Rectal smooth muscle tissue (tissue), 1 donor: ENCODE data around the gene GPC1.

ENCODE experiments used
- H3K27ac ChIP-seq: one replicate; pipeline ENCODE4 v1.7.0; 2013; ENCODE audit warnings: low read depth, low read length, inconsistent platforms
- H3K27me3 ChIP-seq: one replicate; pipeline ENCODE4 v1.7.0; 2013; ENCODE audit warnings: low read length; ENCODE audit not compliant: control insufficient read depth, insufficient read depth
- H3K36me3 ChIP-seq: one replicate; pipeline ENCODE4 v1.7.0; 2013; ENCODE audit warnings: low read length; ENCODE audit not compliant: control insufficient read depth, insufficient read depth
- H3K4me1 ChIP-seq: one replicate; pipeline ENCODE4 v1.7.0; 2013; ENCODE audit warnings: low read length; ENCODE audit not compliant: control insufficient read depth, insufficient read depth
- H3K4me3 ChIP-seq: one replicate; pipeline ENCODE4 v1.7.0; 2013; ENCODE audit warnings: low read length
- H3K9ac ChIP-seq: one replicate; pipeline ENCODE4 v1.7.0; 2013; ENCODE audit warnings: low read length

GPC1 gene

DNA sequence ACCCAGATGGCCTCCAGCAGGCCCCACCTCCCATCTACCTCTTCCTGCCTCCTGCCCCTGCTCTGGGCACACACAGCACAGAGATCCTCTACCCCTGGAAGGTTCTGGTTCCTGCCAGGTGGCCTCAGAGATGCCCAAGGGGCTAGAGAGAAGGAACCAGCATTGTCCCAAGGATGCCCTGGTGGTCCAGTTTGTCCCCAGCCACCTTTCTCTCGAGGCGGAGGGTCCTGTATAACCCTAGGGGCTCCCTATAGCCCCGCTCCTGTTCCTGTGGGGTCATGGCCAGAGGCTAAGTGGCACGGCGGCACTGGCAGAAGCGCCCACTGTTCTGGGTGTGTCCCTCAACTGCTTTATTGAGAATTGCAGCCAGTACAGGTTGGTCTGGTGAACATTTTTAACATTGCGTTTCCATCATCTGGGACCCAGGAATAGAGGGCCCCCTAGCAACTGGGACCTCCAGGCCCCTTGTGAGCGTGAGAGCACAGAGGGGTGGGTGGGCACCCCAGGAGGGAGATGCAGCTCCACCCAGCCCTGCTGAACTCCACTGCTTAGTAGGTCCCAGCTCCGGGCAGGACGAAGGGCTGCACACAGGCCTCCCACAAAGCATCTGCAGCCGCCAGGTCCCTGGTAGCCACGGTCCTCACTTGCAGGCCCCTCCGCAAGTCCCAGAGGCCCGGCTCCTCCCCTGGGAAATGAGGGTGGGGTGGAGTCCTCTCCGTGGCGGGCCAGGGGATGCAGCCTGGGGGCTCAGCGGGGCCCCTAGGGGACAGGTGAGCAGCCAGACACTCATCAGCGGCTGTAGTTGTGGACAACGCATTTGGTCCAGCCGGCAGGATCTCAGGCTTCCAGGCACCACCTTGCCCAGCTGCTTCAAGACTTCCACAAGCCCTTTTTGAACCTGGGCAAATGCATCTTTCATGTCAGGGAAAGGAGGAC lies 33.1 kb downstream of the GPC1 start:
- Histone ChIP-seq H3K27me3 (no peaks in the 10 kb centered on the region), H3K9ac (no peak overlapping the region), H3K4me1 (no peaks in the 10 kb centered on the region), H3K27ac (no peak overlapping the region), H3K4me3 (no peak overlapping the region), H3K36me3 (peaks cover 6% of the 10 kb centered on the region)

- Histone ChIP-seq H3K4me1 (no peaks in the 10 kb centered on the region), H3K9ac (no peak overlapping the region), H3K36me3 (peaks cover 2% of the 10 kb centered on the region), H3K4me3 (no peak overlapping the region), H3K27me3 (no peaks in the 10 kb centered on the region), H3K27ac (no peak overlapping the region)
Measured at GRCh38 chr2:240469239-240469636, 33.8 kb downstream of the GPC1 start.

DNA sequence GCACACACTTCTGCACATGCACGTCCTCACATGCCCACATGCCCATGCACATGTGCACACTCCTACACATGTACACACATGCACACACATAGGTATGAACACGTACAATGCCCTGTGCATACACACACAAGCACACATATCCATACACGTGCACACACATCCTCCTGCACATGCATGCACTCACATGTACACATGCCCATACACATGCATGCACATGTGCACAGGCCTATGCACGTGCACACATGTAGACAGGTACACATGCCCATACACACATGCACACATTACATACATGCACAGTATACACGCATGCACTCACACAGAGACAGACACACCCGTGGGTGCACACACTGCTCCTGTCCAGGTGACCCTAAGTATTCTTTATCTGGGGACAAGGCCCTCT lies 34.3 kb downstream of the GPC1 start:
- Histone ChIP-seq H3K27ac (no peak overlapping the region), H3K27me3 (no peaks in the 10 kb centered on the region), H3K36me3 (no peaks in the 10 kb centered on the region), H3K4me1 (no peaks in the 10 kb centered on the region), H3K9ac (no peak overlapping the region), H3K4me3 (no peak overlapping the region)

DNA sequence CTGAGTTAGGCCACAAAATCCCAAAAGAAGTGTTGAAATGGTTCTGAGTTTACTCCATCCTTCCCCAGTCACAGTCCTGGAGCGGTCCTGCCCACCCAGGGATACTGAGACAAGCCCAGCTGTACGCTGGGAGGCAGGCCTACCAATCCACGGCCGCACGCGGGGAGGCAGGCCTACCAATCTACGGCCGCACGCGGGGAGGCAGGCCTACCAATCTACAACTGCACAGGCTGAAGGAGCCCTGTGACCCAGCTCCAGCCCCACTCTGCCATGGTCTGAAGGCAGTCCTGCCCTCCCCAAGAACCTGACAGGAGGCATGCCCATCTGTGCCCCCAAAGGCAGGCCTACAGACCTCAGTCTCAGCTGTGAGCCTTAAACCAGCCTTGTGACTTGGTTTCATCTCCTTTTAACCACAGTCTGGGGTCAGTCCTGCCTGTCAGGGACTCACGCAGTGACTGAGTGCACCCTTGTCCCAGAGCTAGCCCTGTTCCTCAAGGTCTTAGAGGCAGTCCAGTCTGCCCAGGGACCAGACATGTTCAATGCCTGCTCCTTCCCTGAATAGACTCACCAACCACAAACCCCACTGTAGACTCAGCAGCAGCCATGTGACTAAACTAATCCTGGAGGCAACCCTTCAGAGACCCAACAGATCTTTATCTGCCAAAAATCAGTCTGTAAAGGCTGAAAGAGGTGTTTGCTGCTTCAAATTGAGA lies 36.8 kb downstream of the GPC1 start:
- no peak overlapping the region for H3K4me3 ChIP-seq
- H3K4me1 ChIP-seq, result no peaks in the 10 kb centered on the region
- no peak overlapping the region for H3K9ac ChIP-seq
- no peaks in the 10 kb centered on the region for H3K36me3 ChIP-seq
- H3K27ac ChIP-seq, result no peak overlapping the region
- H3K27me3 ChIP-seq, result no peaks in the 10 kb centered on the region

DNA sequence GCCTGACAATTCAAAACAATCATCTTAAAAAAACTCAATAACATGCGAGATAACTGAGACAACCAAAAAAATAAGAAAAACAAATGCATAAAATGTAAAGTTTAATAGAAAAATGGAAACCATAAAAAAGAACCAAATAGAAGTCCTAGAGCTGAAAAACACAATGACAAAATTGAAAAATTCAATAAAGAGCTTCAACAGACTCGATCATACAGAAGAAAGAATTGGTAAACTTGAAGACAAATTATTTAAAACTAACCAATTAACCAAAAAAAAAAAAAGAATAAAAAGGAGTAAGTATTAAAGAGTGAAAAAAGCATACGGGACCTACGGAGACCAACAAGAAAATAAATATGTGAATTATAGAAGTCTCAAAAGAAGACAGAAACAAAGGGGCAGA lies 37.7 kb downstream of the GPC1 start:
- Histone ChIP-seq H3K4me1 (no peaks in the 10 kb centered on the region), H3K4me3 (no peak overlapping the region), H3K27me3 (no peaks in the 10 kb centered on the region), H3K36me3 (no peaks in the 10 kb centered on the region), H3K9ac (no peak overlapping the region), H3K27ac (no peak overlapping the region)

GRCh38 chr2:240477916-240478315 lies 42.5 kb downstream of the GPC1 start:
- H3K27me3 ChIP-seq, result no peaks in the 10 kb centered on the region
- H3K36me3 ChIP-seq, result no peaks in the 10 kb centered on the region
- H3K27ac ChIP-seq, result no peak overlapping the region
- no peak overlapping the region for H3K4me3 ChIP-seq
- H3K9ac ChIP-seq, result no peak overlapping the region
- H3K4me1 ChIP-seq, result no peaks in the 10 kb centered on the region

DNA sequence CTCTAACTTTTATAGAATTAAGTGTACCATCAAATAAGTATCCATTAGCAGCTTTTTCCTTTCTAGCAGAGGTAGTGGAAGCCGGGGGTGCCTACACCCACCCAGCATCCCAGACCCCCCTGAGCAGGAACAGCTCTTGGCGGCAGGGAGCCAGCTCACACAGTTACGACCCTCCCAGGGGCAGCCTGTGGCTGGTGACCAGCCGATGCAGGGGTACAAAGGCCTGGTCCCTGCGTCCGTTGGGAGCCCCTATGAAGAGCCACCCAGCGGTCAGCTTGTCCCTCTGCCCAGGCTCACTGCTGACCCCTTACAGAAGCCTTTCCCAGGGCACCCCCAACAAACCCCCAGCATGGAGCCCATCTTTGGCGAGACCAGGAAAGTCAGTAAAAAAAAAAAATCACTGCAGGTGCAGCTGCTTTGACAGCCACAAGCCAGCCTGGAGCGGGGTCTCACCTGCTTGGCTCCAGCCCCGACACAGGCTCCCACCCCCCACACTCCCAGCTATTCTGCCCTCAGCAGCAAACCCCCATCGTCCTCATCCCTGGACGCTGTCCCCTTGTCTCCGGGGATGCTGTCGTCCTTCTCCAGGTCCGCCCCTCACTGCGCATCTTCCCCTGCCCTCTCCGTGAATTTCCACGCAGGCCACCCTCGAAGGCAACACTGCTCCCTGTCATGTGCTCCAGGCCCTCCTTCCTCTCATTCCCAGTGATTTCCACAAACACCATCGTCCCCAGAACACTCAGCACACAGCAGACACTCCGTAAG lies 43.1 kb downstream of the GPC1 start:
- no peak overlapping the region for H3K4me3 ChIP-seq
- no peaks in the 10 kb centered on the region for H3K4me1 ChIP-seq
- no peaks in the 10 kb centered on the region for H3K36me3 ChIP-seq
- no peaks in the 10 kb centered on the region for H3K27me3 ChIP-seq
- H3K9ac ChIP-seq, result no peak overlapping the region
- H3K27ac ChIP-seq, result no peak overlapping the region

GRCh38 chr2:240479111-240479501 lies 43.6 kb downstream of the GPC1 start:
- no peak overlapping the region for H3K27ac ChIP-seq
- H3K27me3 ChIP-seq, result no peaks in the 10 kb centered on the region
- no peak overlapping the region for H3K4me3 ChIP-seq
- H3K4me1 ChIP-seq, result no peaks in the 10 kb centered on the region
- no peak overlapping the region for H3K9ac ChIP-seq
- no peaks in the 10 kb centered on the region for H3K36me3 ChIP-seq

- no peak overlapping the region for H3K9ac ChIP-seq
- no peaks in the 10 kb centered on the region for H3K36me3 ChIP-seq
- no peaks in the 10 kb centered on the region for H3K27me3 ChIP-seq
- H3K4me3 ChIP-seq, result no peak overlapping the region
- no peaks in the 10 kb centered on the region for H3K4me1 ChIP-seq
- H3K27ac ChIP-seq, result no peak overlapping the region
Measured at GRCh38 chr2:240480834-240481623, 45.6 kb downstream of the GPC1 start.

DNA sequence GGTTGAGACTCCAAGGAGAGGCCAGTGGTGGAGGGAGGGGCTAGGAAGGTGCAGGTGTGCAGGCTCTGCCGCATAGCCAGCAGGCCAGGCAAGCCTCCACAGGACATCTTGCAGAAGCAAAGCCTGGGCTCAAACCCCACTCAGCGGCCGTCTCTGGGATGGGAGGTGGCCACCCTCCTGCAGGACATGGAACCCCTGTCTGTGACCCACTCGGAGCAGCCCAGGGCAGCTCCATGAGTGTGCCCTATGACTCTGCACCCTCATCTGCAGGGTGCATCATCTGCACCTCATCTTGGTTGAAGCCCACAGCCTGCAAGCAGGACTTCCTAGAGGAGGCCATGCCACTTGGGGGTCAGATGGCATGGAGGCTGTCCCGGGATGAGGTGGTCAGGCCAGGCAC lies 46.3 kb downstream of the GPC1 start:
- H3K27ac ChIP-seq, result no peak overlapping the region
- no peaks in the 10 kb centered on the region for H3K27me3 ChIP-seq
- no peaks in the 10 kb centered on the region for H3K4me1 ChIP-seq
- no peak overlapping the region for H3K9ac ChIP-seq
- no peaks in the 10 kb centered on the region for H3K36me3 ChIP-seq
- no peak overlapping the region for H3K4me3 ChIP-seq

DNA sequence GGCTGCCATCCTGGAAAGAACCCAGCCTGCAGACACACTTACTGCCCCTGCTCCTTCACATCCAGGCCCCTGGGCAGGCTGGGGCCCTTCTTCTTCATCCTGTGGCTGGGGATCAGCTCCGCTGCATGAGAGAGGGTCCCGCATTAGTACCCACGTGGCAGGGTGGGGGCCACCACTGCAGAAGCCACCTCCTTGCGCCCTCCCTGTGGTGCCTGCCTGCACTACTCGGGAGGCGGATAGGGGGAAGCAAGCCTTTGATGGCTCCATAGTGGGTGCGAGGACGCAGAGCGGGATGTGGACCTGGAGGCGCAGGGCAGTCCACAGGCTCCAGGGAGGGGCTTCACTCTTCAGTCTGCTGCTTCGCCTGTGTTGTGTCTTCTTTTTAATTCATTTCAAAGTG lies 46.7 kb downstream of the GPC1 start:
- H3K27ac ChIP-seq, result no peak overlapping the region
- no peaks in the 10 kb centered on the region for H3K4me1 ChIP-seq
- no peaks in the 10 kb centered on the region for H3K36me3 ChIP-seq
- H3K9ac ChIP-seq, result no peak overlapping the region
- H3K4me3 ChIP-seq, result no peak overlapping the region
- H3K27me3 ChIP-seq, result no peaks in the 10 kb centered on the region

DNA sequence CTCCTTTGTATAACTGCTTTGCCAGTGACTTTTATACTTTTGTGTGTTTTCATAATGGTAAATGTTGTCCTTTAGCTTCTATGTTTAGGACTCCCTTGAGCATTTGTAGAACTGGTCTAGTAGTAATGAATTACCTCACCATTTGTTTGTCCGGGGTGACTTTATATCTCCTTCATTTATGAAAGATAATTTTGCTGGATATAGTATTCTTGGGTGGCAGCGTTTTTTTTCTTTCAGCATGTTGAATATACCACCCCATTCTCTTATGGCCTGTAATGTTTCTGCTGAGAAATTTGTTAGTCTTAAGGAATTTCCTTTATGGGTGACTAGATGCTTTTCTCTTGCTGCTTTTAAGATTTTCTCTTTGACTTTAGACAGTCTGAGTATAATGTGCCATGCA lies 56.0 kb downstream of the GPC1 start:
- H3K4me3 ChIP-seq, result no peak overlapping the region
- H3K36me3 ChIP-seq, result no peaks in the 10 kb centered on the region
- no peak overlapping the region for H3K27ac ChIP-seq
- no peaks in the 10 kb centered on the region for H3K4me1 ChIP-seq
- no peaks in the 10 kb centered on the region for H3K27me3 ChIP-seq
- no peak overlapping the region for H3K9ac ChIP-seq
